HG02759 (cell line): ENCODE data around the gene GMDS.
"Not testable (repeated sequence)": the region's sequence is repeated elsewhere in the genome, so short reads cannot be mapped to it uniquely, and the experiment has no call there.

Source experiments
- ATAC-seq: cut with Tn5 transposase; IDR thresholded peaks from one replicate; pipeline ENCODE4 v1.9.1; 2021; ENCODE audit warnings: mild to moderate bottlenecking, moderate library complexity; ENCODE audit not compliant: unreplicated experiment

Gene GMDS

DNA sequence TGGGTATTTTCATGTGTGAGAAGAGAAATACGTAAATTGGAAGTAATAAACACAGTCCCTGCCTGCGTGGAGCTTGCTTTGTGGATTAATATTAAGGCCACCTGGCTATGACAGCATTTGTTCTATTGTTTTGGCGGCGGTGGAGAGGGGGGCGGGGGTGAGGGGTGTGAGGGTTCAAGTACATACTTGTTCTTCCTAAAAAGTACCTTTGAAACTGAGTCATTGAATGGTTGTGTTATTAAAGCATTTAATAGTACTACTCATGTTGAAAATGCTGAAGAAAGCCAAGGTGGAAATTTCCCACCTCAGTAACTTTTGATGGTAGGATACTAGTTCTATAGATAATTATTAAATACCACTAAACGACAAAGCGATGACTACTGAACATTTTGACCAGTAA is 540.7 kb downstream of the GMDS start:
- no peak for ATAC-seq

- no peak for ATAC-seq
Observed at GRCh38 chr6:1703923-1704322, 541.5 kb downstream of the GMDS start.

DNA sequence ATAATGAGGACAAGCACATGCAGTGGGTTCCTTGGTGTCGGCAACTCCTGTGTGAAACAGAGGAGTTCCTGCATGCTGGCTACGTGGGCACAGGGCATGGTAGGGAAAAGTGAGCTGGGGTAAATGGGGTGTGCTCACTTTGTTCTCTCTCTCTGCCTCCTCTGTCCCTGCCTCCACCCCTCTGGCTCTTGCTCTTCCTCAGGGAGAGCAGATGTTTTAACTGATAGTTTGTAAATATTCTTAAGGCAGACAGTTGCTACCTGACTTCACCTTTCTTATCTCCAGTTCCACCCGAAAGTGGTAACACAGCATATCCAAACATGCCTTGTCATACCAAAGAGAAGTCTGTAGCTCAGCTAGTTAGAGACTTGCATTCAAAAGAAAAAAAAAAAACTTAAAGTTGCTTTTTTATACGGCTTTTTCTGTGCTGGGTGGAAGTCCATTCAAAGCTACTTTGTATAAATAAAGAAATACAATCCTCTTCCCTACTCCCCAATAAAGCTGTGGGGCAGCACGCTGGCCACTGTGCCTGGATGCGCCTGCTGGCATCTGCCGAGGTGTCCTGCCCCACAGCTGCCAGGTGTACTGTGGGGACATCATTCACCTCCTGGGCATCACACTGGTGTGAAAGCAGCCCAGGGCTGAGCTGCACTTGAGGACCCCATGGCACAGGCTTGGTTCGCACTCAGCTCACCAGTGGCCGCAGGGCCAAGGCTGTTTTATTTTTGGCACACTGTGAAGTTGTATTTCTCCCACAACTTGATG is 542.1 kb downstream of the GMDS start:
- no peak for ATAC-seq

DNA sequence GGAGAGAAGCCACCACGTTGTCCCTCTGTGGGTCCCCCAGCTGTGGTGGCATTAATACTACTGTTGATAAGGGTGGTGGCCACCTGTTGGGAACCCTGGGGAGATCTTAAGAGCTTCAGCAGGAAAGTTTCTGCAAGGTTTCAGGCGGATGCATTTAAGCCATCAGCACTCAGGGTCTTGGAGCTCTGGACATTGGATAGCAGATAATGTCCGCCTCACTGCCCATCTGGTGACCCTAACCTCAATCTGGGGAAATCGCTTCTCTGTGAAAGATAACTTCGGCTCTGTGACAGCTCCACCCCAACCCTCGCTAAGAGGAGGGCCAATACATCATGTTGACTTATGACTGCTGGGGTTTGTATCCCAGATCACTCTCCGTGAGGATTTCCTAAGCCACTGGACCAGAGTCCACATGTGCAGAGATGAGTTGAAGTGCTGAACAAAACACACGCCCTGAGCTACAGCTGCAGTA is 542.8 kb downstream of the GMDS start:
- no peak for ATAC-seq

DNA sequence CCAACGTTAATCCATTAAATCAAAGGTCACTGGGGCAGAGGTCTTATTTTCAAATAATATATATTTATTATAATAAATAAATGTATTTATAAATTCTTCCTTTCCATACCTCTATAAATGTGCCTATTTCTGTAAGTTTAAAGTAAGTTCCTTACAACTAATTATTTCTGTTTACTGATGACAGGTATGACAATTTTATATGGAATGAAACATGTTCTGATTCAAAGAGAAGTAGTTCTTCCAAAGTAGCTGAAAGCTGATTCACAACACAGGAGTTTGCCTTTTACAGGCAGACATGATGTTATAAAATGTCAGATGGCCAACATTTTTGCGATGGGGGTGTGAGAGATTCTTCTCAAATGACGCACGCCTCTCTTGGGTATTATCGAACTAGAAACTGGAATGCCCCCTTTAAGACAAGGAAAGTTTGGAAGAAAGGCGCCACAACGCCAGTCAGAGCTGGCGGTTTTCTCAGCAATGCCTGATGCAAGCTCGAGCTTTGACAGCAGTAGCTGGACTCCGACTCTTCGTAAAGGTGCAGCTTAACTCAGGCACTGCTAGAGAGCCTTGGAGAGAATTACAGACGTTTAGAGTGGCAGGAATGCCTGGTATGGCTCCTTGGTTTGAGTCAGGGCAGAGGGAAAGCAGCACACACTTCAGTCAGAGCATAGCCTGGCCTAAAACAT is 543.6 kb downstream of the GMDS start:
- no peak for ATAC-seq

DNA sequence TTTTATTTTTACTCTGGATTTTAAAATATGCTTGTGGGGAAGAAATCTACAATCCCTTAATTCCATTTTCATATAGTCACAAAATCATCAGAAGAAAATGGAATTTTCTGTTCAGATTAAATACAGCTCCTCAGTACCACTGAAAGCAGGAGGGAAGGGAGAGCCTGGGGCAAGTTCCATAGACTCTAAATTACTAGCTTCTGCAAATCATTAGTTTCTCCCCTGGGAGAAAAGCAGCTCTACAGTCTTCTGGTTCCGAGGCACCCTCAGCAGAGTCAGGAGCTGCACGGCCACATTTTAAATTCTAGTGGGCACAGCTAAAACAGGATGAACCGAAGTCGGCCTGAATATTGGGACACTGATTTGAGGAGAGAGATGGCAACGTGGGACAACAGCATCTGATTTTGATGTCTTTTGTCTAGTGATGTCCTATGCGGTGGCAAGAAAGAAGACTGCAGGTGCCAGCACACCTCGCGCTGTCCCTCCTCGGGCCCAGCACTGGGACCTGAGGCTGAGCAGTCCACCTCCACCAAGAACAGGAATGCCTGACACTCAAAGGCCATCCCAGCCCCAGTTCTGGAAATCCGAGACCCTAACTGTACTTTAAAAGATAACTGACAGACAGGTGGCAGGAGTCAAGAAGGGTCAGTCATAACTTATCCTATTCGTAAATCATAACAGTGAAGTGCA is 545.0 kb downstream of the GMDS start:
- no peak for ATAC-seq

GRCh38 chr6:1698527-1698926 is 546.9 kb downstream of the GMDS start:
- no peak for ATAC-seq

GRCh38 chr6:1697688-1698351 is 547.6 kb downstream of the GMDS start:
- ATAC-seq = no peak

DNA sequence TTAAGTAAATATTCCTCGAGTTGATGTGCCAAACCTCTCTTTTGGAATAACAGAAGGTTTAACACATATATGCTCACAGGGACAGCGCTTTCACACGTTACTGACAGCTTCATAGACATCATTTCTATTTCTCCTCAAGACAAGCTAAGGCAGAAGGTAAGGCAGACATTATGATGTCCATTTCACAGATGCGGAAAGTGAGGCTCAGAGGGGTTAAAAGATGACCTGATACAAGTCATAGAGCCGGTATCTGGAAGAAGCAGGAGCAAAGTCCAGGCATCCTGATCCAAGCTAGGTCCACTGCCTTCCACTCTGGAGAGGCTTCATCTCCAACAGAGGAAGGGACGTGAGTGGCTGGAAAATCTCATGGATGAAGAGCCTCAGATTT is 548.9 kb downstream of the GMDS start:
- no peak for ATAC-seq

GRCh38 chr6:1695546-1696462 is 549.6 kb downstream of the GMDS start:
- ATAC-seq = no peak

- ATAC-seq = not testable (repeated sequence)
Observed at GRCh38 chr6:1691828-1692227, 553.6 kb downstream of the GMDS start.

DNA sequence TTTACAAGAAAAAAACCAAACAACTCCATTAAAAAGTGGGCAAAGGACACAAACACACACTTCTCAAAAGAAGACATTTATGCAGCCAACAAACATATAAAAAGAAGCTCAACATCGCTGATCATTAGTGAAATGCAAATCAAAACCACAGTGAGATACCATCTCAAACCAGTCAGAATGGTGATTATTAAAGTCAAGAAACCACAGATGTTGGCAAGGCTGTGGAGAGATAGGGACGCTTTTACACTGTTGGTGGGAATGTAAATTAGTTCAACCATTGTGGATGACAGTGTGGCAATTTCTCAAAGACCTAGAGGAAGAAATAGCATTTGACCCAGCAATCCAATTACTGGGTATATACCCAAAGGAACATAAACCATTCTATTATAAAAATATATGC is 554.7 kb downstream of the GMDS start:
- not testable (repeated sequence) for ATAC-seq

GRCh38 chr6:1689141-1689540 is 556.3 kb downstream of the GMDS start:
- no peak for ATAC-seq

GRCh38 chr6:1688396-1688795 is 557.0 kb downstream of the GMDS start:
- no peak for ATAC-seq

GRCh38 chr6:1687402-1687801 is 558.0 kb downstream of the GMDS start:
- no peak for ATAC-seq

- ATAC-seq = no peak
Observed at GRCh38 chr6:1686117-1687098, 559.0 kb downstream of the GMDS start.

DNA sequence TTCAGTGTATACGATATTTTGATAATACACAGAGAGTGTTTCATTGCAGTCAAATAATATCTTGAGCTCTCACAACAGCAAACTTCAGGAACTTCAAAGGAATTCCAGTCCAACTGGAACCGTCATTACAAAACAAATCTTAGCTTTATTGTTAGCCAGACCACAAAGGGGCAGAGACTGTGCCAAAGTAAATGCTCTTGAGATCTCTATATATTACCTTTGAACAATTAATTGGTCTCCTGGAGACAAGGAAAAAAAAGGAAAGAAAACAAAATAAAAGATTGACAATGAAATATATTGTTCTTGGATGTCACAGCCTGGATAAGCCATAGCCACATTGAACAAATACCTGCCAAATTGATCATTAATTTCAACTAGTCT is 565.7 kb downstream of the GMDS start:
- no peak for ATAC-seq

DNA sequence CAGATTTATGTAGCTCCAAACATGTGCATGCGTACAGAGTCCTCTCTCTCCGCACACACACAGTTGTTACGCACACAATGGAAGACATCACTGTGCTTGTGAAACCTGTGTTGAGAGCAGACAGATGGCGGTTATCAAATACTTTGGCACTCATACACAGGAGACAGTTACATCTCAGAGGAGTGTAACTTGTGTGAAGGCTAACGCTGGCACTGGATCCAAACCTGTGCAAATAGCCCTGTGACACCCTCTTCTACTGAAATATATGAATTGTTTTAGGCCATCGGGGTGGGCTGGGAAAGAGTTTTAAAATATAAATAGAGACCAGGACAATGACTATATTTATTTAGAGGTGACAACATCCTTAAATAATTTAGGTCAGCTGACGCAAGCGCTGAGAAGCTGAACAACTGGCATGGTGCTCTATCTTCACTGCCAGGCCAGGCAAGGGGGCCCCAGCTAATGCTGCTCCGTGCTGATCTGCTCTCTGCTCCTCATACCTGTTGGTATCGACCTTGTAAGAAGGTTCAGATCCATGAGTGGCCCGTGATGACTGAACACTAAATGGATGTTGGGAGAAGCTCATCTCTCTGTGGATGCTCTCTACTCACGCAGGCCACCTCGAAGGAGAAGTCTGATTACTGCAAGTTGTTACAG is 566.2 kb downstream of the GMDS start:
- ATAC-seq = no peak

- ATAC-seq = no peak
Observed at GRCh38 chr6:1678201-1678600, 567.2 kb downstream of the GMDS start.
